K562 (cell line): Measurements from ENCODE around the gene RPS6KA4. TPM values are rescaled to one million over a fixed set of nuclear protein-coding genes. Genes with fewer than 3 reads are reported as not detected.

Source experiments
- ASH1L ChIP-seq: fragments of 450-650 bp; IDR thresholded peaks from 2 replicates; pipeline ENCODE4 v1.6.1; 2018; ENCODE audit warnings: borderline replicate concordance, mild to moderate bottlenecking, low read depth; ENCODE audit not compliant: partially characterized antibody
- ESRRA ChIP-seq: fragments of 450-650 bp; IDR thresholded peaks from 2 replicates; pipeline ENCODE4 v1.6.1; 2014; ENCODE audit warnings: low read depth, mild to moderate bottlenecking, moderate library complexity, borderline replicate concordance
- ETV5 ChIP-seq: sonication (generic); formaldehyde crosslinking; IDR thresholded peaks from 2 replicates; pipeline ENCODE4 v1.4.0; 2020; ENCODE audit warnings: low read depth, mild to moderate bottlenecking, missing genetic modification reagents
- FOXK2 ChIP-seq, 2 experiments: fragments of 450-650 bp; IDR thresholded peaks in 1 of 2; conservative IDR thresholded peaks in 1 of 2; 2 replicates each; pipeline ENCODE4 v1.6.1; 2016; ENCODE audit warnings: low read depth in 2 of 2, mild to moderate bottlenecking in 1 of 2
- HMG20A ChIP-seq: fragments of 450-650 bp; formaldehyde crosslinking; conservative IDR thresholded peaks from 2 replicates; pipeline ENCODE4 v1.4.0; 2020; ENCODE audit warnings: mild to moderate bottlenecking, mixed read lengths
- KAT8 ChIP-seq: fragments of 450-650 bp; IDR thresholded peaks from 2 replicates; pipeline ENCODE4 v1.6.1; 2016; ENCODE audit warnings: low read depth, mild to moderate bottlenecking
- L3MBTL2 ChIP-seq: fragments of 450-650 bp; IDR thresholded peaks from 2 replicates; pipeline ENCODE4 v1.6.1; 2016; ENCODE audit warnings: mild to moderate bottlenecking, moderate library complexity
- LCOR ChIP-seq: sonication (generic); formaldehyde crosslinking; IDR thresholded peaks from 2 replicates; pipeline ENCODE4 v1.8.0; 2022; ENCODE audit warnings: mild to moderate bottlenecking, missing genetic modification reagents
- MYBL2 ChIP-seq, 2 experiments: fragments of 450-650 bp in 1 of 2; sonication (generic) in 1 of 2; formaldehyde crosslinking in 1 of 2; IDR thresholded peaks; 2 replicates each; pipeline versions ENCODE4 v1.6.1 to v1.8.1; 2017 to 2022; ENCODE audit warnings: borderline replicate concordance in 1 of 2, inconsistent platforms in 1 of 2, low read depth in 1 of 2, mild to moderate bottlenecking in 1 of 2, missing genetic modification reagents in 1 of 2, moderate library complexity in 1 of 2
- PTRF ChIP-seq: fragments of 450-650 bp; IDR thresholded peaks from 2 replicates; pipeline ENCODE4 v1.6.1; 2016; ENCODE audit warnings: mild to moderate bottlenecking, missing genetic modification characterization, missing compliant biosample characterization
- SLC30A9 ChIP-seq: fragments of 250-450 bp; sonication (Bioruptor Pico); IDR thresholded peaks from 2 replicates; pipeline ENCODE4 v1.8.0; 2022; ENCODE audit warnings: mild to moderate bottlenecking, moderate library complexity
- SP1 ChIP-seq: sonication (generic); formaldehyde crosslinking; IDR thresholded peaks from 2 replicates; pipeline ENCODE4 v1.8.1; 2022; ENCODE audit warnings: mild to moderate bottlenecking, missing genetic modification reagents
- ZBTB7A ChIP-seq: IDR thresholded peaks from 2 replicates; pipeline ENCODE4 v1.6.1; 2011; ENCODE audit warnings: low read depth, mild to moderate bottlenecking, low read length, moderate library complexity, borderline replicate concordance; ENCODE audit not compliant: control insufficient read depth
- ZNF224 ChIP-seq: sonication (generic); formaldehyde crosslinking; IDR thresholded peaks from 2 replicates; pipeline ENCODE4 v1.8.0; 2022; ENCODE audit warnings: mild to moderate bottlenecking, missing genetic modification reagents
- ZNF324 ChIP-seq: fragments of 250-450 bp; sonication (Bioruptor Pico); IDR thresholded peaks from 2 replicates; pipeline ENCODE4 v1.4.0; 2020; ENCODE audit warnings: mild to moderate bottlenecking
- polyA plus RNA-seq, 8 experiments: library from polyadenylated mRNA; depleted of rRNA in 4 of 8; stranded (reverse) in 5 of 8; unstranded in 3 of 8; fragments of >200 nt; fragmentation: Nextera tagmentation in 2 of 8; fragmentation: Illumina TruSeq in 1 of 8; extraction: Ambion mirVana in 2 of 8; extraction: Trizol in 1 of 8; gene quantifications; 2 replicates each; pipeline versions ENCODE4 v1.2.1 to v1.2.3, GENCODE V29; 2011 to 2014; ENCODE audit warnings: inconsistent platforms in 1 of 8, missing spikeins in 1 of 8
- total RNA-seq, 7 experiments: library from RNA; depleted of rRNA in 6 of 7; stranded (reverse); fragments of >200 nt in 6 of 7; fragmentation: Illumina TruSeq in 2 of 7; extraction: Trizol in 2 of 7; gene quantifications; 2 replicates each; pipeline versions ENCODE4 v1.2.1 to v1.2.3, GENCODE V29; 2011 to 2021; ENCODE audit warnings: low replicate concordance in 1 of 7
- TF ChIP-seq, protein P1 (sequence below): conservative IDR thresholded peaks from 2 replicates; pipeline ENCODE4 v1.6.1; 2011; ENCODE audit warnings: low read depth, mild to moderate bottlenecking, low read length; ENCODE audit not compliant: control insufficient read depth
- TF ChIP-seq, protein P2 (sequence below): fragments of 450-650 bp; formaldehyde crosslinking; IDR thresholded peaks from 2 replicates; pipeline ENCODE4 v1.4.0; 2020; ENCODE audit warnings: mild to moderate bottlenecking, moderate library complexity
- TF ChIP-seq, protein P3 (sequence below): fragments of 250-450 bp; sonication (Bioruptor Pico); IDR thresholded peaks from 2 replicates; pipeline ENCODE4 v1.8.0; 2021; ENCODE audit warnings: borderline replicate concordance, mild to moderate bottlenecking, moderate library complexity; ENCODE audit not compliant: poor library complexity, severe bottlenecking
- TF ChIP-seq, protein P4 (sequence below): fragments of 450-650 bp; IDR thresholded peaks from 2 replicates; pipeline ENCODE4 v1.6.1; 2016; ENCODE audit warnings: borderline replicate concordance
- TF ChIP-seq, protein P5 (sequence below): IDR thresholded peaks from 2 replicates; pipeline ENCODE4 v1.6.1; 2012; ENCODE audit warnings: low read depth, low read length, improper control_type of control experiment, borderline replicate concordance

Gene RPS6KA4
- total and polyA plus RNA-seq, 9 of the 15 experiments (the other 6 are each of a cell fraction or from before 2014, with no cell fraction given) = 0.15 to 23.8 (median 9.8) TPM

DNA sequence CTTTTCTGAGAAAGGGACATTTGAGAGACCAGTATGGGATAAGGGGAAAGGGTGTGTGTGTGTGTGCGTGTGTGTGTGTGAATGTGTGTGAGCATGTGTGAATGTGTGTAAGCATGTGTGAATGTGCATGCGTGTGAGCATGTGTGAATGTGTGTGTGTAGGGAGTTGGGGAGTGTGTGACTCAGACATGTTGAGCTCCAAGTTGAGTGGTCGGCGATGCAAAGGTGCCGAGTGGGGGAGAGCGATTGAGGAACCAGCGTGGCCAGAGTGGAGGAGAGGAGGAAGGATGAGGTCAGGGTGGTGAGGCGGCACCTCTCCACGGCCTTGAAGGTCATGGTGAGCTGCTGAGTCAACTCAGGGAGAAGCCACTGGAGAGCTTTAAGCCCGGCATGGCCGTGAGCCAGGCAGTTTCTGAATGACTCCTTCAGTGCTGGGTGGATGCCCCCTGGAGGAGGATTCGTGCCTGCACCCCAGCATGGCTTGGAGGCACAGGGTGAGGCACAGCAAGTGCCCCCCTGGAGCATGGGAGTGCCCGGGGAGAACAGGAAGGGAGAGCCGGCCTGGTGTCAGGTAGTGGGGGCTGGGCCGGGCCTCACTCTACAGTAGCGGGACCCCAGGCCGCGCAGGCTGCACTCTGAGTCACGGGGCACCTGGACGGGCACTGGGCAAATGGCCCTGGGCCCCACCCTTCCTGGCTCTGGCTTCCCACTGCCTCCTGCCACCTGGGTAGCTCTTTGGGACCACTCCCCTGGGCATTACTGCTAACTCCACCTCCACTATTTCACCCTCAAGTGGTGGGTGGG lies 27.2 kb upstream of the RPS6KA4 start (continued):
- TF ChIP-seq, protein P1, sequence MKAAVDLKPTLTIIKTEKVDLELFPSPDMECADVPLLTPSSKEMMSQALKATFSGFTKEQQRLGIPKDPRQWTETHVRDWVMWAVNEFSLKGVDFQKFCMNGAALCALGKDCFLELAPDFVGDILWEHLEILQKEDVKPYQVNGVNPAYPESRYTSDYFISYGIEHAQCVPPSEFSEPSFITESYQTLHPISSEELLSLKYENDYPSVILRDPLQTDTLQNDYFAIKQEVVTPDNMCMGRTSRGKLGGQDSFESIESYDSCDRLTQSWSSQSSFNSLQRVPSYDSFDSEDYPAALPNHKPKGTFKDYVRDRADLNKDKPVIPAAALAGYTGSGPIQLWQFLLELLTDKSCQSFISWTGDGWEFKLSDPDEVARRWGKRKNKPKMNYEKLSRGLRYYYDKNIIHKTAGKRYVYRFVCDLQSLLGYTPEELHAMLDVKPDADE = no peak
- no peak; the same call in 1 of the 2 replicates for TF ChIP-seq SP1 (CRISPR knock-in tag)
- TF ChIP-seq, protein P2, sequence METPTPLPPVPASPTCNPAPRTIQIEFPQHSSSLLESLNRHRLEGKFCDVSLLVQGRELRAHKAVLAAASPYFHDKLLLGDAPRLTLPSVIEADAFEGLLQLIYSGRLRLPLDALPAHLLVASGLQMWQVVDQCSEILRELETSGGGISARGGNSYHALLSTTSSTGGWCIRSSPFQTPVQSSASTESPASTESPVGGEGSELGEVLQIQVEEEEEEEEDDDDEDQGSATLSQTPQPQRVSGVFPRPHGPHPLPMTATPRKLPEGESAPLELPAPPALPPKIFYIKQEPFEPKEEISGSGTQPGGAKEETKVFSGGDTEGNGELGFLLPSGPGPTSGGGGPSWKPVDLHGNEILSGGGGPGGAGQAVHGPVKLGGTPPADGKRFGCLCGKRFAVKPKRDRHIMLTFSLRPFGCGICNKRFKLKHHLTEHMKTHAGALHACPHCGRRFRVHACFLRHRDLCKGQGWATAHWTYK (CRISPR knock-in tag) = no peak
- TF ChIP-seq, protein P3, sequence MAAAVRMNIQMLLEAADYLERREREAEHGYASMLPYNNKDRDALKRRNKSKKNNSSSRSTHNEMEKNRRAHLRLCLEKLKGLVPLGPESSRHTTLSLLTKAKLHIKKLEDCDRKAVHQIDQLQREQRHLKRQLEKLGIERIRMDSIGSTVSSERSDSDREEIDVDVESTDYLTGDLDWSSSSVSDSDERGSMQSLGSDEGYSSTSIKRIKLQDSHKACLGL (CRISPR knock-in tag) = no peak
- TF ChIP-seq LCOR (CRISPR knock-in tag) = no peak
- TF ChIP-seq, protein P4, sequence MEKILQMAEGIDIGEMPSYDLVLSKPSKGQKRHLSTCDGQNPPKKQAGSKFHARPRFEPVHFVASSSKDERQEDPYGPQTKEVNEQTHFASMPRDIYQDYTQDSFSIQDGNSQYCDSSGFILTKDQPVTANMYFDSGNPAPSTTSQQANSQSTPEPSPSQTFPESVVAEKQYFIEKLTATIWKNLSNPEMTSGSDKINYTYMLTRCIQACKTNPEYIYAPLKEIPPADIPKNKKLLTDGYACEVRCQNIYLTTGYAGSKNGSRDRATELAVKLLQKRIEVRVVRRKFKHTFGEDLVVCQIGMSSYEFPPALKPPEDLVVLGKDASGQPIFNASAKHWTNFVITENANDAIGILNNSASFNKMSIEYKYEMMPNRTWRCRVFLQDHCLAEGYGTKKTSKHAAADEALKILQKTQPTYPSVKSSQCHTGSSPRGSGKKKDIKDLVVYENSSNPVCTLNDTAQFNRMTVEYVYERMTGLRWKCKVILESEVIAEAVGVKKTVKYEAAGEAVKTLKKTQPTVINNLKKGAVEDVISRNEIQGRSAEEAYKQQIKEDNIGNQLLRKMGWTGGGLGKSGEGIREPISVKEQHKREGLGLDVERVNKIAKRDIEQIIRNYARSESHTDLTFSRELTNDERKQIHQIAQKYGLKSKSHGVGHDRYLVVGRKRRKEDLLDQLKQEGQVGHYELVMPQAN = peak; percentile 84; the same call in 1 of the 2 replicates
- TF ChIP-seq ESRRA = peak; percentile 94
- TF ChIP-seq HMG20A (CRISPR knock-in tag) = no peak
- no peak for TF ChIP-seq ZNF224
- TF ChIP-seq ETV5 (CRISPR knock-in tag) = peak; percentile 68; the same call in 1 of the 2 replicates
- TF ChIP-seq, protein P5, sequence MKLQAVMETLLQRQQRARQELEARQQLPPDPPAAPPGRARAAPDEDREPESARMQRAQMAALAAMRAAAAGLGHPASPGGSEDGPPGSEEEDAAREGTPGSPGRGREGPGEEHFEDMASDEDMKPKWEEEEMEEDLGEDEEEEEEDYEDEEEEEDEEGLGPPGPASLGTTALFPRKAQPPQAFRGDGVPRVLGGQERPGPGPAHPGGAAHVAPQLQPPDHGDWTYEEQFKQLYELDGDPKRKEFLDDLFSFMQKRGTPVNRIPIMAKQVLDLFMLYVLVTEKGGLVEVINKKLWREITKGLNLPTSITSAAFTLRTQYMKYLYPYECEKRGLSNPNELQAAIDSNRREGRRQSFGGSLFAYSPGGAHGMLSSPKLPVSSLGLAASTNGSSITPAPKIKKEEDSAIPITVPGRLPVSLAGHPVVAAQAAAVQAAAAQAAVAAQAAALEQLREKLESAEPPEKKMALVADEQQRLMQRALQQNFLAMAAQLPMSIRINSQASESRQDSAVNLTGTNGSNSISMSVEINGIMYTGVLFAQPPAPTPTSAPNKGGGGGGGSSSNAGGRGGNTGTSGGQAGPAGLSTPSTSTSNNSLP = no peak
- TF ChIP-seq KAT8 = no peak
- peak; percentile 62 to 70 for TF ChIP-seq FOXK2 (conservative IDR thresholded peaks at IDR 0.05 in 1 of 2, IDR thresholded peaks at IDR 0.05 in 1 of 2; ENCODE audit: low read depth in 2 of 2)
- peak; percentile 64; the same call in 1 of the 2 replicates for TF ChIP-seq L3MBTL2
- no peak for TF ChIP-seq SLC30A9 (CRISPR knock-in tag)
- no peak for TF ChIP-seq ASH1L
- no peak for TF ChIP-seq MYBL2 (IDR thresholded peaks at IDR 0.05; ENCODE audit: low read depth)
- TF ChIP-seq MYBL2 (CRISPR knock-in tag; IDR thresholded peaks at IDR 0.05; ENCODE audit: borderline replicate concordance) = no peak
- no peak for TF ChIP-seq PTRF (tag)
- no peak for TF ChIP-seq ZNF324 (CRISPR knock-in tag)
- TF ChIP-seq ZBTB7A = no peak
